HG03571 (cell line): Measurements from ENCODE around the gene PRRC2A.

ENCODE experiments used
- ATAC-seq: cut with Tn5 transposase; IDR thresholded peaks from one replicate; pipeline ENCODE4 v1.9.1; 2021; ENCODE audit not compliant: unreplicated experiment

Gene PRRC2A

GRCh38 chr6:31664790-31665500 lies 44.4 kb downstream of the PRRC2A start, which contains the start of gene GPANK1:
Gene GPANK1 (minus strand): TSS chr6:31664997. CDS start chr6:31664478, 519 bp downstream.
- no peak for ATAC-seq

- ATAC-seq = peak; percentile 68
These were observed 45.2 kb downstream of the PRRC2A start, which contains the start of gene CSNK2B for GRCh38 chr6:31665501-31666336. Gene CSNK2B (plus strand): TSS chr6:31666080. CDS start chr6:31666832, 752 bp downstream.

GRCh38 chr6:31666337-31666965 lies 45.9 kb downstream of the PRRC2A start:
- no peak for ATAC-seq

- ATAC-seq = no peak
These were observed 49.2 kb downstream of the PRRC2A start, which contains the start of gene LY6G5B for GRCh38 chr6:31669676-31670075. Gene LY6G5B (plus strand): TSS chr6:31669976. CDS start chr6:31670951, 975 bp downstream.

GRCh38 chr6:31676322-31676903 lies 55.9 kb downstream of the PRRC2A start:
- ATAC-seq = no peak

- ATAC-seq = no peak
These were observed 56.4 kb downstream of the PRRC2A start for GRCh38 chr6:31676904-31677303.

GRCh38 chr6:31677955-31678354 lies 57.4 kb downstream of the PRRC2A start:
- no peak for ATAC-seq

GRCh38 chr6:31680226-31681134 lies 60.0 kb downstream of the PRRC2A start, which contains the start of gene LY6G5C:
Gene LY6G5C (minus strand): TSS chr6:31681067. CDS start chr6:31680373, 694 bp downstream.
- no peak for ATAC-seq

- no peak for ATAC-seq
These were observed 60.7 kb downstream of the PRRC2A start for GRCh38 chr6:31681135-31681671.

GRCh38 chr6:31683591-31683990 lies 63.1 kb downstream of the PRRC2A start:
- ATAC-seq = no peak

- ATAC-seq = no peak
These were observed 66.0 kb downstream of the PRRC2A start for GRCh38 chr6:31686483-31686882.

- no peak for ATAC-seq
These were observed 66.8 kb downstream of the PRRC2A start for GRCh38 chr6:31687321-31687720.
